Measurements from ENCODE around the gene TMEM144.

- TF ChIP-seq CTCF (IDR thresholded peaks at IDR 0.05; ENCODE audit: low read length) (no peak), EZH2 (optimal IDR thresholded peaks at IDR 0.05; ENCODE audit: low read depth, low read length) (no peak), EZH2phosphoT487 (IDR thresholded peaks at IDR 0.05; ENCODE audit: low read length) (no peak)
Observed at GRCh38 chr4:158304694-158305093, 94.4 kb downstream of the TMEM144 start.
